ENCODE results near the gene RPIA.
A peak's percentile ranks its signal among the peaks of the same experiment; 100 is the strongest.

The RPIA gene

DNA sequence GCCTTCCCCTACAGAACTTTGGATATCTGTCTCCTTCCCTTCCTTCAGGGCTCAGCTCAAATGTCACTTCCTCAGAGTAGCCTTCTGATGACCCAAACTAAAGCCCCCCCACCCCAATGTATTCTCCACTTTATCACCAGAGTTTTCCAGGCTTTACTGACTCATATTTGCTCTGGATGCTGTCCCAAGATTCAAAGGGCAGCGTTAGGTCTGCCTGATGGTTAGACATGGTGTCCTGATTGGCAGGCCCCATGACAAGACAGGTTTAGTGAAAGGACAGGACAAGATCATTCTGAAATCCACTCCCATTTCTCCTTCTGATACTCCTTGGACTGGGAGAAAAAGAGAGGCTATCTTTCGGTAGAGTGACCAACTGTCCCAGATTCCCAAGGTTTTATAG is 22.6 kb upstream of the RPIA start:
- no peak for DNase-seq (ENCODE audit: low read depth)
- TF ChIP-seq, protein P1, sequence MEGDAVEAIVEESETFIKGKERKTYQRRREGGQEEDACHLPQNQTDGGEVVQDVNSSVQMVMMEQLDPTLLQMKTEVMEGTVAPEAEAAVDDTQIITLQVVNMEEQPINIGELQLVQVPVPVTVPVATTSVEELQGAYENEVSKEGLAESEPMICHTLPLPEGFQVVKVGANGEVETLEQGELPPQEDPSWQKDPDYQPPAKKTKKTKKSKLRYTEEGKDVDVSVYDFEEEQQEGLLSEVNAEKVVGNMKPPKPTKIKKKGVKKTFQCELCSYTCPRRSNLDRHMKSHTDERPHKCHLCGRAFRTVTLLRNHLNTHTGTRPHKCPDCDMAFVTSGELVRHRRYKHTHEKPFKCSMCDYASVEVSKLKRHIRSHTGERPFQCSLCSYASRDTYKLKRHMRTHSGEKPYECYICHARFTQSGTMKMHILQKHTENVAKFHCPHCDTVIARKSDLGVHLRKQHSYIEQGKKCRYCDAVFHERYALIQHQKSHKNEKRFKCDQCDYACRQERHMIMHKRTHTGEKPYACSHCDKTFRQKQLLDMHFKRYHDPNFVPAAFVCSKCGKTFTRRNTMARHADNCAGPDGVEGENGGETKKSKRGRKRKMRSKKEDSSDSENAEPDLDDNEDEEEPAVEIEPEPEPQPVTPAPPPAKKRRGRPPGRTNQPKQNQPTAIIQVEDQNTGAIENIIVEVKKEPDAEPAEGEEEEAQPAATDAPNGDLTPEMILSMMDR (IDR thresholded peaks at IDR 0.05; ENCODE audit: control insufficient read depth, insufficient read depth, low read depth, low read length, missing control alignments): no peak
- no peak overlapping the region for H3K4me3 ChIP-seq (ENCODE audit: control insufficient read depth, low read depth, low read length)

DNA sequence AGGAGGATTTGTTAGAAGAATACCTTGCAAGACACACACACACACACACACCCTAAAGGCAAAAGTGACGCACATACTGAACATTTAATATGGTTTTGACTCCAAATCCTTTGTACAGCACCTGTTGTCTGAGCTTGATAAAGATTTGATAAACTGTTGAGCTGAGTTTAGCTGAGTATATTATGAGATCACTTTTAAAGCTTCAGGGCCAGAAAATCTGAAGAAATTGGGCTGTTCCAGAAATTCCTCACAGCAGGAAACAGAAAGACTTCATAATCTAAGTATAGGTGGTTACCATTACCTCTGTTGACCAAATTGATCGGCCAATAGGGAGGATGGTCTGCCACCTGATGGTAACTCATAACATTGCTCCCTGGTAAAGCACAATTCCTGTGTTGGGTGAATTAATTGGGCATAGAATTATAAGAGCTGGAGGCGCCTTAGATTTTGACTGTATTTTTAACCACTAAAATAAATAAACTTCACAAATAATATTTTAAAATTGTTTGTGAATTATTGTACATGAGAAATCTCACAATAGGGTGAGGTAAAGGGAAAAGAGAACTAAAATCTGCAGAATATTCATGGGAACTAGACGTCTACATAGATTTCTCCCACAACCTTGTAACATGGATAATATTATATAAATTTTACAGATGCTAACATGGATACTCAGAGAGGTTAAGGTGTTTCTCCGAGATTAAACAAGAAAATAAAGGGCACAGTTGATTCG is 21.8 kb upstream of the RPIA start:
- H3K4me3 ChIP-seq (ENCODE audit: control insufficient read depth, low read depth, low read length): no peak overlapping the region
- no peak for DNase-seq (ENCODE audit: low read depth)
- TF ChIP-seq, protein P1 (IDR thresholded peaks at IDR 0.05; ENCODE audit: control insufficient read depth, insufficient read depth, low read depth, low read length, missing control alignments): peak; percentile 74

DNA sequence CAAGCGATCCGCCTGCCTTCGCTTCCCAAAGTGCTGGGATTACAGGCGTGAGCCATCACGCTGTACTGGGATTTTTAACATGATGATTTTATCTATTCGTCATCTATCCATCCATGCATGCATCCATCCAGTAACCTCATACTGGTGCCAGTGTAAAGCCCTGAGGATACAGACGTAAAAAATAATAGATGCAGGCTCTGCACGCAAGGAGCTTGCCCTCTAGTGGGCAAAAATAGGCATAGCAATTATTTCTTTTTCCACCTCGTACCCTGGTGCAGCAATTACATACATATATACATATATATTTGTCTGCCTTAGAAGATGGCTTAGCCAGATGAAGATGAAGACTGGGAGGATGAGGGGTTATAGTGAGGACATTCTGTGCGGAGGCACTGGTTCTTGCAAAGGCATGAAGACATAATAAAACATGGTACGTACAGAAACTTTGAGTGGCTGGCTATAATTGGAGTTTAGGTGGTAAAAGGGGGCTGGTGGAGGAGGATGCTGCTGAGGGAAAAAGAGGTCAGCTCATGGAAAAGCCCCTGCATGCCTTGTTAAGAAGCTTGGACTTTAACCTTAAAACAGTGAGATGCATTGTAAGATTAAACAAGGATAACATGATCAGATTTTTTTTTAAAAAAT is 19.6 kb upstream of the RPIA start:
- DNase-seq (ENCODE audit: low read depth): no peak
- H3K4me3 ChIP-seq (ENCODE audit: control insufficient read depth, low read depth, low read length): no peak overlapping the region
- TF ChIP-seq, protein P1 (IDR thresholded peaks at IDR 0.05; ENCODE audit: control insufficient read depth, insufficient read depth, low read depth, low read length, missing control alignments): peak; percentile 82

DNA sequence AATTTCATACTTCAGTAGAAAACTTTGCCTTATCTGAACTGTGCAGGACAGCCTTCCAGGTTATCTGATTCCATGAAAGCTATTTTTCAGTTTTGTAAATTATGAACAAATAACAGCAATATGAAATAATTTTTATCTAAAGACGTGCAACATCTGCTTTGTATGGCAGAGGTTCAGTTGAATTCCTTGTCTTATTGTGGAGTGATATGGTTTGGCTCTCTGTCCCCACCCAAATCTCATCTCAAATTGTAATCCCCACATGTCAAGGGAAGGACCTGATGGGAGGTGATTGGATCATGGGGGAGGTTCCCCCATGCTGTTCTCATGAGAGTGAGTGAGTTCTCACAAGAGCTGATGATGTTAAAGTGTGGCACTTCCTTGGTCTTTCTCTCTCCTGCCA is 18.1 kb upstream of the RPIA start:
- H3K4me3 ChIP-seq (ENCODE audit: control insufficient read depth, low read depth, low read length): no peak overlapping the region
- DNase-seq (ENCODE audit: low read depth): no peak
- TF ChIP-seq, protein P1 (IDR thresholded peaks at IDR 0.05; ENCODE audit: control insufficient read depth, insufficient read depth, low read depth, low read length, missing control alignments): no peak

DNA sequence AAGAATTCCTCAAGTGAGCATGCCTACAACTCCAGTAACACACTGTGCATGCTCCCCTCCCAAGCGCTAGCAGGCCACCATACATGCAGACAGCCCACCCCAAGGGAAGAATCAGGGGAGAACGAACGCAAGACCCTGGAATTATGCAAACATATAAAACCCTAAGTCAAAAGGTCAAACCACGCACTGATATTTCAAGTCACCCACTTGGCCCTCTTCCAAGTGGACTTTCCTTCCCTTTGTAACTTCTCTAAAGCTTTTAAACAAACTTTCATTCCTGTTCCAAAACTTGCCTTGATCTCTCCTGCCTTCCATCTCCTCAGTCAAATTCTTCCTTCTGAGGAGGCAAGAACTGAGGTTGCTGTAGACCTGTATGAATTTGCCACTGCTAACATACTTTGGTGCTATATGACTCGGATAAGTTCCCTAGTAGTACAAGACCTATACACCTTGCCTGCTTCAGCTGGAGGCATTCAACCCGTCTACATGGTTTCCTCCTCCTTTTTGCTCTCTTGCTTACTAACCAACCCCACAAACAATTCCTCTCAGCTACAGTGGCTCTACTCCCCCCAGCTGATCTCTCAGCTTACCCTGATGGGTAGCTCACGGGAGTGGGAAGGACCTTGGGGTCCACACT is 11.1 kb upstream of the RPIA start:
- H3K4me3 ChIP-seq (ENCODE audit: control insufficient read depth, low read depth, low read length): no peak overlapping the region
- TF ChIP-seq, protein P1 (IDR thresholded peaks at IDR 0.05; ENCODE audit: control insufficient read depth, insufficient read depth, low read depth, low read length, missing control alignments): no peak
- DNase-seq (ENCODE audit: low read depth): no peak

DNA sequence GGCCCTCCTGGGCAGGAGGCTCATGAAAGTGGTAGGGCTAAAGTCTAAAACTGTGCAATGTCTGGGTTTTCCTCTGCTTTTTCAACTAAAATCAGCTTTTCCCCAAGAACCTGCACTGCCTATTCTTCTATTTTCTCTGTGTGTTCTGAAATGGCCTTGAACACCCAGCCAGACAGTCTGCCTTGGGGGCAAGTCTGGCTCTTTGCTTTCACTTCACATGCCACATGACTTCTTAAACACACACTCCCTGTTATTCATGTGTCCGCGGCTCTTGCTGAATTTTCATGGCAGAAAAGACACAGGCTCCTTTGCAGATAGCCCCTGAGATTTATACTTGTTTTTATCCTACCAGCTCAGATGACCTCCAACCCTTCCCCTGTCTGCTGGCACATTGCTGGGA is 10.6 kb upstream of the RPIA start:
- no peak for DNase-seq (ENCODE audit: low read depth)
- TF ChIP-seq, protein P1 (IDR thresholded peaks at IDR 0.05; ENCODE audit: control insufficient read depth, insufficient read depth, low read depth, low read length, missing control alignments): no peak
- no peak overlapping the region for H3K4me3 ChIP-seq (ENCODE audit: control insufficient read depth, low read depth, low read length)
